Fibroblast of lung (primary cell): ENCODE results near the gene TMEM132D. TPM values are rescaled to one million over a fixed set of nuclear protein-coding genes. Genes with fewer than 3 reads are reported as not detected.

ENCODE experiments used
- DNase-seq, 2 donors: peaks; one replicate each; pipeline versions ENCODE4 v3.0.0 to v3.0.0-alpha.2; 2010; ENCODE audit warnings: low read depth in 2 of 2
- H2AFZ ChIP-seq: 2 replicates; pipeline ENCODE4 v1.5.1; 2012; ENCODE audit warnings: low read length, control low read depth, inconsistent platforms
- H3K27ac ChIP-seq: 2 replicates; pipeline ENCODE4 v1.5.1; 2011; ENCODE audit warnings: low read length, control low read depth; ENCODE audit not compliant: insufficient read depth
- H3K27me3 ChIP-seq: 2 replicates; pipeline ENCODE4 v1.5.1; 2011; ENCODE audit warnings: mild to moderate bottlenecking, low read length; ENCODE audit not compliant: control insufficient read depth, insufficient read depth
- H3K36me3 ChIP-seq: 2 replicates; pipeline ENCODE4 v1.5.1; 2011; ENCODE audit warnings: low read length; ENCODE audit not compliant: control insufficient read depth, insufficient read depth
- H3K4me1 ChIP-seq: 2 replicates; pipeline ENCODE4 v1.5.1; 2011; ENCODE audit warnings: low read length; ENCODE audit not compliant: control insufficient read depth, insufficient read depth; ENCODE audit errors: extremely low read depth
- H3K4me2 ChIP-seq: 2 replicates; pipeline ENCODE4 v1.5.1; 2011; ENCODE audit warnings: low read length, control low read depth; ENCODE audit not compliant: insufficient read depth; ENCODE audit errors: extremely low read depth
- H3K4me3 ChIP-seq, 4 experiments: fragments of 200-600 bp in 1 of 4; sonication (generic) in 1 of 4; replicated peaks in 1 of 4; 2 replicates each; pipeline ENCODE4 v1.5.1; 2011 to 2016; ENCODE audit warnings: low read length in 4 of 4, low read depth in 3 of 4, mild to moderate bottlenecking in 3 of 4, control low read depth in 2 of 4, inconsistent platforms in 1 of 4, mixed read lengths in 1 of 4; ENCODE audit not compliant: insufficient read depth in 1 of 4; ENCODE audit errors: control extremely low read depth in 1 of 4
- H3K79me2 ChIP-seq: 2 replicates; pipeline ENCODE4 v1.5.1; 2012; ENCODE audit warnings: mild to moderate bottlenecking, low read length, inconsistent platforms; ENCODE audit not compliant: control insufficient read depth, insufficient read depth
- H3K9ac ChIP-seq: 2 replicates; pipeline ENCODE4 v1.5.1; 2011; ENCODE audit warnings: mild to moderate bottlenecking, low read length, control low read depth; ENCODE audit not compliant: insufficient read depth
- H3K9me3 ChIP-seq: 2 replicates; pipeline ENCODE4 v1.5.1; 2012; ENCODE audit warnings: low read depth, low read length; ENCODE audit not compliant: control insufficient read depth, insufficient read depth
- H4K20me1 ChIP-seq: 2 replicates; pipeline ENCODE4 v1.5.1; 2011; ENCODE audit warnings: low read length; ENCODE audit not compliant: control insufficient read depth, insufficient read depth; ENCODE audit errors: extremely low read depth
- EZH2 ChIP-seq: IDR thresholded peaks from 2 replicates; pipeline ENCODE4 v1.5.1; 2012; ENCODE audit warnings: low read length, control low read depth, mild to moderate bottlenecking; ENCODE audit errors: missing control alignments
- polyA plus RNA-seq, 2 donors: library from polyadenylated mRNA; depleted of rRNA in 1 of 2; stranded (reverse) in 1 of 2; unstranded in 1 of 2; fragments of >200 nt; gene quantifications; 2 replicates each; pipeline ENCODE4 v1.2.1, GENCODE V29; 2011 to 2012; ENCODE audit warnings: missing spikeins in 1 of 2
- total RNA-seq: library from RNA; depleted of rRNA; stranded (reverse); fragments of >200 nt; gene quantifications from 2 replicates; pipeline ENCODE4 v1.2.1, GENCODE V29; 2014
- TF ChIP-seq, protein P1 (sequence below), 2 donors: IDR thresholded peaks in 1 of 2; conservative IDR thresholded peaks in 1 of 2; 1 replicate in 1 of 2; 2 replicates in 1 of 2; pipeline ENCODE4 v1.5.1; 2011 to 2012; ENCODE audit warnings: low read length in 2 of 2, control low read depth in 1 of 2, inconsistent platforms in 1 of 2, low read depth in 1 of 2, mild to moderate bottlenecking in 1 of 2

TMEM132D gene
- total and polyA plus RNA-seq, 2 donors (not counting 1 experiment from before 2014, with no cell fraction given), result not detected

DNA sequence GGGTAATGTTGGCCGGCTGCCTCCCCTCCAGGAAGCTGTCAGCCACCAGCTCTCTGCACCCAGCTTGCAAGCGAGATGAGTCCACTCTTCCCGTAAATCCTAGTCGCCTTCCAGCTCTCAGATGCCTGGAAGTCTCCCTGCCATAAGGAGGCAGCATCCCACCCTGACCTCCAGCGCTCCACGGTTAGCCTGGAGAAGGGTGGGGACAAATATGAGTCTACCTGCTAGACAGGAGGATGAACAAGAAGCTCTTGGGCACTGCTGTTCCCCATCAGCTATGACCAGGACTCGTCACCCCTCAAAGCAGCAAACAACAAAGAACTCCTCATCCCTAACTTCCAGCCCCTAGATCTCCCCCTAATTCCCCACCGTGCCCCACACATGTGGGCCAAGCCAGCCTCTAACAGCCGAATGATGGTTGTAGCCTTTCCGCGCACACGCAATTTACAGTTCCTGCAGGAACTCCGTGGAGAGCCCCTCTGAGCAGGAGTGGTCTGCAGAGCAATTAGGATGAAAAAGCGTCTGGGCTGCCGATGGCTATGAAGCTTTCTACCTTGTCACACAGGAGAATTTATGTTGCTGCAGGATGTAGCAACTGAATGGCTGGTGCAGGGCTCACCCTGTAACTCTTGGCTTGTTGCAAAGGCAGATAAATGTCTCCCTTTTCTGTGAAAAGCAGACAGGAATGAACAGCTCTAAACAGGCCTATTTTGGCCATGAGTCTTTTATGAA lies 869.1 kb downstream of the TMEM132D start:
- no peak for DNase-seq
- no peak overlapping the region for H3K4me3 ChIP-seq
- no peaks in the 10 kb centered on the region for H3K9me3 ChIP-seq
- H3K27ac ChIP-seq, result no peak overlapping the region
- no peaks in the 10 kb centered on the region for H4K20me1 ChIP-seq
- no peaks in the 10 kb centered on the region for H3K79me2 ChIP-seq
- TF ChIP-seq EZH2, result no peak
- TF ChIP-seq, protein P1, sequence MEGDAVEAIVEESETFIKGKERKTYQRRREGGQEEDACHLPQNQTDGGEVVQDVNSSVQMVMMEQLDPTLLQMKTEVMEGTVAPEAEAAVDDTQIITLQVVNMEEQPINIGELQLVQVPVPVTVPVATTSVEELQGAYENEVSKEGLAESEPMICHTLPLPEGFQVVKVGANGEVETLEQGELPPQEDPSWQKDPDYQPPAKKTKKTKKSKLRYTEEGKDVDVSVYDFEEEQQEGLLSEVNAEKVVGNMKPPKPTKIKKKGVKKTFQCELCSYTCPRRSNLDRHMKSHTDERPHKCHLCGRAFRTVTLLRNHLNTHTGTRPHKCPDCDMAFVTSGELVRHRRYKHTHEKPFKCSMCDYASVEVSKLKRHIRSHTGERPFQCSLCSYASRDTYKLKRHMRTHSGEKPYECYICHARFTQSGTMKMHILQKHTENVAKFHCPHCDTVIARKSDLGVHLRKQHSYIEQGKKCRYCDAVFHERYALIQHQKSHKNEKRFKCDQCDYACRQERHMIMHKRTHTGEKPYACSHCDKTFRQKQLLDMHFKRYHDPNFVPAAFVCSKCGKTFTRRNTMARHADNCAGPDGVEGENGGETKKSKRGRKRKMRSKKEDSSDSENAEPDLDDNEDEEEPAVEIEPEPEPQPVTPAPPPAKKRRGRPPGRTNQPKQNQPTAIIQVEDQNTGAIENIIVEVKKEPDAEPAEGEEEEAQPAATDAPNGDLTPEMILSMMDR (conservative IDR thresholded peaks at IDR 0.05 in 1 of 2, IDR thresholded peaks at IDR 0.05 in 1 of 2; ENCODE audit: low read depth in 1 of 2, low read length in 2 of 2), result no peak
- H3K9ac ChIP-seq, result no peak overlapping the region
- H3K27me3 ChIP-seq, result no peaks in the 10 kb centered on the region
- H3K36me3 ChIP-seq, result no peaks in the 10 kb centered on the region
- no peaks in the 10 kb centered on the region for H3K4me1 ChIP-seq
- H2AFZ ChIP-seq, result no peak overlapping the region
- no peak overlapping the region for H3K4me2 ChIP-seq

GRCh38 chr12:129028844-129029243 lies 875.0 kb downstream of the TMEM132D start:
- no peaks in the 10 kb centered on the region for H3K79me2 ChIP-seq
- no peaks in the 10 kb centered on the region for H4K20me1 ChIP-seq
- TF ChIP-seq, protein P1 (conservative IDR thresholded peaks at IDR 0.05 in 1 of 2, IDR thresholded peaks at IDR 0.05 in 1 of 2; ENCODE audit: low read depth in 1 of 2, low read length in 2 of 2), result no peak
- TF ChIP-seq EZH2, result no peak
- H3K4me2 ChIP-seq, result no peak overlapping the region
- no peak overlapping the region for H2AFZ ChIP-seq
- H3K4me3 ChIP-seq, result no peak overlapping the region
- DNase-seq, result no peak
- no peaks in the 10 kb centered on the region for H3K4me1 ChIP-seq
- H3K27ac ChIP-seq, result no peak overlapping the region
- H3K36me3 ChIP-seq, result no peaks in the 10 kb centered on the region
- no peaks in the 10 kb centered on the region for H3K9me3 ChIP-seq
- no peak overlapping the region for H3K9ac ChIP-seq
- H3K27me3 ChIP-seq, result no peaks in the 10 kb centered on the region

DNA sequence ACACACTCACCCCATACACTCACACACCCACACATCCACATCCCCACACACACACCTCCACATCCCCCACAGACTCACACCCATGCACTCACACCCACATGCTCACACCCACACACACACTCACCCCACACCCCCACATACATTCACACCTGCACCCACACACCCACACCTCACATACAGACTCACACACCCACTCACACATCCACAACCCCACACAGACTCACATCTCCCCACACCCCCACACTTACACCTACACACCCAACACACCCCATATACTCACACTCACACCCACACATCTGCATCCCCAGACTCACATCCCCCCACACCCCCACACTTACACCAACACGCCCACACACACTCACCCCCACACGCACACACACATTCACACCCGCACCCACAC lies 878.8 kb downstream of the TMEM132D start:
- Histone ChIP-seq H3K4me1 (no peaks in the 10 kb centered on the region), H3K4me3 (no peak overlapping the region), H3K36me3 (no peaks in the 10 kb centered on the region), H2AFZ (no peak overlapping the region), H3K27ac (no peak overlapping the region), H3K79me2 (no peaks in the 10 kb centered on the region), H3K9me3 (no peaks in the 10 kb centered on the region), H3K9ac (no peak overlapping the region), H3K4me2 (no peak overlapping the region), H3K27me3 (no peaks in the 10 kb centered on the region), H4K20me1 (no peaks in the 10 kb centered on the region)
- no peak for DNase-seq
- TF ChIP-seq, protein P1 (conservative IDR thresholded peaks at IDR 0.05 in 1 of 2, IDR thresholded peaks at IDR 0.05 in 1 of 2; ENCODE audit: low read depth in 1 of 2, low read length in 2 of 2), result no peak
- TF ChIP-seq EZH2, result no peak
